ENCODE measurements around the gene KCND1. TPM values are rescaled to one million over a fixed set of nuclear protein-coding genes. Genes with fewer than 3 reads are reported as not detected.
A peak's percentile ranks its signal among the peaks of the same experiment; 100 is the strongest.

The KCND1 gene
- polyA plus RNA-seq, 1 donor (not counting 4 experiments of a cell fraction or from before 2014, with no cell fraction given), result 0.20 TPM

GRCh38 chrX:48918643-48919340 is 52.9 kb downstream of the KCND1 start, which contains the start of gene PIM2:
Gene PIM2 (minus strand): TSS chrX:48919024. CDS start chrX:48918834, 190 bp downstream.
- Histone ChIP-seq H3K79me2 (ENCODE audit: control insufficient read depth, insufficient read depth, low read length) (peaks cover 17% of the 10 kb centered on the region), H3K27ac (ENCODE audit: control insufficient read depth, insufficient read depth, low read length) (peak within 1 kb of the TSS; percentile 47), H3K9ac (ENCODE audit: control insufficient read depth, extremely low read depth, insufficient read depth, low read length) (peak within 1 kb of the TSS; percentile 80), H3K4me1 (ENCODE audit: control insufficient read depth, extremely low read depth, insufficient read depth, low read length) (peaks cover 14% of the 10 kb centered on the region), H4K20me1 (ENCODE audit: control insufficient read depth, extremely low read depth, insufficient read depth, low read length) (no peaks in the 10 kb centered on the region), H3K9me1 (ENCODE audit: control insufficient read depth, extremely low read depth, insufficient read depth, low read length) (no peaks in the 10 kb centered on the region), H3K36me3 (ENCODE audit: control insufficient read depth in 2 of 2, extremely low read depth in 1 of 2, insufficient read depth in 2 of 2, low read length in 2 of 2) (peaks cover 4 to 6% of the 10 kb centered on the region in 2 experiments), H3K4me3 (ENCODE audit: control insufficient read depth in 2 of 3, extremely low read depth in 1 of 3, insufficient read depth in 2 of 3, low read depth in 1 of 3, low read length in 3 of 3) (peak within 1 kb of the TSS; percentile 59 to 68 (median 62)), H3K9me3 (ENCODE audit: control insufficient read depth, low read depth, low read length) (no peaks in the 10 kb centered on the region), H3K4me2 (ENCODE audit: control insufficient read depth, extremely low read depth, insufficient read depth, low read depth, low read length) (peak within 1 kb of the TSS; percentile 87), H3K27me3 (ENCODE audit: control insufficient read depth, extremely low read depth, insufficient read depth, low read length) (no peaks in the 10 kb centered on the region), H2AFZ (ENCODE audit: control insufficient read depth, low read length) (no peak within 1 kb of the TSS)
- FAIRE-seq, result no peak
- DNase-seq (ENCODE audit: low read depth, low spot score), result no peak
- TF ChIP-seq CTCF (optimal IDR thresholded peaks at IDR 0.05 in 1 of 3, IDR thresholded peaks at IDR 0.05 in 1 of 3, conservative IDR thresholded peaks at IDR 0.05 in 1 of 3; ENCODE audit: extremely low read depth in 1 of 3, insufficient read depth in 2 of 3, low read length in 3 of 3) (no peak), EZH2 (IDR thresholded peaks at IDR 0.05; ENCODE audit: low read length) (no peak)
- dilution Hi-C loops (cut with MboI; ENCODE audit: extremely low pct_ligation_motif_present, low sequenced_read_pairs), result no loop called here

GRCh38 chrX:48918301-48918642 is 53.4 kb downstream of the KCND1 start:
- H3K36me3 ChIP-seq (ENCODE audit: control insufficient read depth in 2 of 2, extremely low read depth in 1 of 2, insufficient read depth in 2 of 2, low read length in 2 of 2), result peaks cover 2 to 3% of the 10 kb centered on the region in 2 experiments
- H3K9me1 ChIP-seq (ENCODE audit: control insufficient read depth, extremely low read depth, insufficient read depth, low read length), result no peaks in the 10 kb centered on the region
- H3K4me2 ChIP-seq (ENCODE audit: control insufficient read depth, extremely low read depth, insufficient read depth, low read depth, low read length), result peak overlapping the region; percentile 87
- dilution Hi-C loops (cut with MboI; ENCODE audit: extremely low pct_ligation_motif_present, low sequenced_read_pairs), result no loop called here
- FAIRE-seq (no peak), DNase-seq (ENCODE audit: low read depth, low spot score) (no peak)
- peaks cover 14% of the 10 kb centered on the region for H3K4me1 ChIP-seq (ENCODE audit: control insufficient read depth, extremely low read depth, insufficient read depth, low read length)
- H3K9me3 ChIP-seq (ENCODE audit: control insufficient read depth, low read depth, low read length), result no peaks in the 10 kb centered on the region
- peak overlapping the region; percentile 80 for H3K9ac ChIP-seq (ENCODE audit: control insufficient read depth, extremely low read depth, insufficient read depth, low read length)
- no peak overlapping the region for H2AFZ ChIP-seq (ENCODE audit: control insufficient read depth, low read length)
- H4K20me1 ChIP-seq (ENCODE audit: control insufficient read depth, extremely low read depth, insufficient read depth, low read length), result no peaks in the 10 kb centered on the region
- peaks cover 17% of the 10 kb centered on the region for H3K79me2 ChIP-seq (ENCODE audit: control insufficient read depth, insufficient read depth, low read length)
- H3K27me3 ChIP-seq (ENCODE audit: control insufficient read depth, extremely low read depth, insufficient read depth, low read length), result no peaks in the 10 kb centered on the region
- peak overlapping the region; percentile 47 for H3K27ac ChIP-seq (ENCODE audit: control insufficient read depth, insufficient read depth, low read length)
- TF ChIP-seq CTCF (optimal IDR thresholded peaks at IDR 0.05 in 1 of 3, IDR thresholded peaks at IDR 0.05 in 1 of 3, conservative IDR thresholded peaks at IDR 0.05 in 1 of 3; ENCODE audit: extremely low read depth in 1 of 3, insufficient read depth in 2 of 3, low read length in 3 of 3) (no peak), EZH2 (IDR thresholded peaks at IDR 0.05; ENCODE audit: low read length) (no peak)
- H3K4me3 ChIP-seq (ENCODE audit: control insufficient read depth in 2 of 3, extremely low read depth in 1 of 3, insufficient read depth in 2 of 3, low read depth in 1 of 3, low read length in 3 of 3), result peak overlapping the region; percentile 59 to 68 (median 62)

Data from keratinocyte (primary cell).